NCI-H82 treated with DMSO at 0.1 percent for 48 hours (cell line): Measurements from ENCODE around the gene DIAPH3.
"Not testable (repeated sequence)": the region's sequence is repeated elsewhere in the genome, so short reads cannot be mapped to it uniquely, and the experiment has no call there.

Experiments
- DNase-seq: peaks from one replicate; lab custom pipeline; 2025; ENCODE audit not compliant: unreplicated experiment; lab: John Stamatoyannopoulos, UW

Gene DIAPH3, protein sequence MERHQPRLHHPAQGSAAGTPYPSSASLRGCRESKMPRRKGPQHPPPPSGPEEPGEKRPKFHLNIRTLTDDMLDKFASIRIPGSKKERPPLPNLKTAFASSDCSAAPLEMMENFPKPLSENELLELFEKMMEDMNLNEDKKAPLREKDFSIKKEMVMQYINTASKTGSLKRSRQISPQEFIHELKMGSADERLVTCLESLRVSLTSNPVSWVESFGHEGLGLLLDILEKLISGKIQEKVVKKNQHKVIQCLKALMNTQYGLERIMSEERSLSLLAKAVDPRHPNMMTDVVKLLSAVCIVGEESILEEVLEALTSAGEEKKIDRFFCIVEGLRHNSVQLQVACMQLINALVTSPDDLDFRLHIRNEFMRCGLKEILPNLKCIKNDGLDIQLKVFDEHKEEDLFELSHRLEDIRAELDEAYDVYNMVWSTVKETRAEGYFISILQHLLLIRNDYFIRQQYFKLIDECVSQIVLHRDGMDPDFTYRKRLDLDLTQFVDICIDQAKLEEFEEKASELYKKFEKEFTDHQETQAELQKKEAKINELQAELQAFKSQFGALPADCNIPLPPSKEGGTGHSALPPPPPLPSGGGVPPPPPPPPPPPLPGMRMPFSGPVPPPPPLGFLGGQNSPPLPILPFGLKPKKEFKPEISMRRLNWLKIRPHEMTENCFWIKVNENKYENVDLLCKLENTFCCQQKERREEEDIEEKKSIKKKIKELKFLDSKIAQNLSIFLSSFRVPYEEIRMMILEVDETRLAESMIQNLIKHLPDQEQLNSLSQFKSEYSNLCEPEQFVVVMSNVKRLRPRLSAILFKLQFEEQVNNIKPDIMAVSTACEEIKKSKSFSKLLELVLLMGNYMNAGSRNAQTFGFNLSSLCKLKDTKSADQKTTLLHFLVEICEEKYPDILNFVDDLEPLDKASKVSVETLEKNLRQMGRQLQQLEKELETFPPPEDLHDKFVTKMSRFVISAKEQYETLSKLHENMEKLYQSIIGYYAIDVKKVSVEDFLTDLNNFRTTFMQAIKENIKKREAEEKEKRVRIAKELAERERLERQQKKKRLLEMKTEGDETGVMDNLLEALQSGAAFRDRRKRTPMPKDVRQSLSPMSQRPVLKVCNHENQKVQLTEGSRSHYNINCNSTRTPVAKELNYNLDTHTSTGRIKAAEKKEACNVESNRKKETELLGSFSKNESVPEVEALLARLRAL

DNA sequence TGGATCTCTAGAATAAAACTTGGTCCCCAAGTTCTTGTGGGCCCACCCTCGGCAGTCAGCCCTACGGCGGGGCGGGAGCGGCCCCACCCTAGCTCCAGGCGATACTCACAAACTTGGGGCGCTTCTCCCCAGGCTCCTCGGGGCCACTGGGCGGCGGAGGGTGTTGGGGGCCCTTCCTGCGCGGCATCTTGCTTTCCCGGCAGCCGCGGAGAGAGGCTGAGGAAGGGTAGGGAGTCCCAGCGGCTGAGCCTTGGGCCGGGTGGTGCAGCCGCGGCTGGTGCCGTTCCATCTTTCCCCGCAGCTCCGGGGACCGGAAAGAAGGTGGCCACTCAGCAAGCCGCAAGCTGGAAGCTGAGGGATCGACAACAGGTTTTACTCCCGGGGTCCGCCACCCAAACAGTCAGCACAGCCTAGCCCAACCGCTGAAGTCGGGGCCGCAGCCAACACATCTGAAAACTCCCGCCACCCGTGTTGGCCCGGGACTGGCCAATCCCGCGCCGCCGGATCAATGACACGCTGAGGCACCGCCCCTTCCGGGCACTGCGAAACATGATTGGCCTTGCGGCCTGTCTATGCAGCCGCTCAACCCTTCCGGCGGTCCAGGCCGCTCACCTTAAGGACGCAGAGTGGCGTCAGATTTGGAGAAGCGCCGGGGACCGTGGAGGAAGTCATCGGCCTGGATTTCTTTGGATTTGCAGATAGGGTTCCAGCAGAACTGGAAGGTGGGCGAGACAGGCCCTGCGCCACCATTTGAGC lies at the start of gene DIAPH3:
TSS of gene DIAPH3 (minus strand) at position 451 of the 756 bp plus-strand sequence. CDS start at position 289, 162 bp downstream.
- DNase-seq, result peak; percentile 89

DNA sequence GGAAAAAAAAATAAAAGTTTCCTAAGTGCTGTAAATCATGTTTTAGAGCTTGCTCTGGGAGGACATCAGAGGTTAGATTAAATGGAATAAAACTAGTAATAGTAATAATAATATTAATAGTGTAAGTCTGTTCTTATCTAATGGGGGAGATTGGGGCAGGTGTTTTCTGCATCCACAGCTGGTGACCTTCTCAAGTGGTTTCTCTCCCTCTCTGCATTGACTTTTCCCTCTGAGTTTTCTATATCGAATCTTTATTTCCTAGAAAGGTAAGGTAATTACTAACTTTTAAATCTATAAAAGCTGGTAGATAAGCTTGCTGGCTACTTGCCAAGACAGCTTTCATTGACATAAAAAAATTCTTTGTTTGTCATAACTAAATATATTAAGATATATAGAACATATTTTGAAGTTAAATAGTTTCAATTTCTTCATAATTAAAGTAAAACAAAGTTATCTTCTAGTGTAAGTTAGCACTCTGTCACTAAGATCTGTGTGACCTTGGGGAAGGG lies 49.6 kb upstream of the DIAPH3 start:
- DNase-seq, result no peak

DNA sequence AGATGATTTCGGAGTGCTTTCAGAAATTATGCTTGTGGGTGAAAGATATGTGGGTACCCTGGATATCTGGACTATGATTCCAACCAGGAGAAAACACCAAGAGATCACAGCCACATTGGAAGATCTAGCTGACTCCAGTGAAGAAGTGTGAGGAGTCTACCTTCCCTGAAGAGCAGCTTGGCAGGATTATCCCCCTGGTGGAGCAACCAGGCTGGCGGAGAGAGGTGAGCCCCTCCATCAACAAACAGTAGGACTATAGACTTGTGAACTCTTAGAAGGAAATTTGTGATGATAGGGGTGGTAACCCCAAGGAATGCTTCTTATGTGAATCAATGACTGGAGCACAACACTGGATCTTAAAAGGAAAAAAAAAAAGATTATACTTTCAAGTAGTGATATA lies 47.8 kb upstream of the DIAPH3 start:
- no peak for DNase-seq

DNA sequence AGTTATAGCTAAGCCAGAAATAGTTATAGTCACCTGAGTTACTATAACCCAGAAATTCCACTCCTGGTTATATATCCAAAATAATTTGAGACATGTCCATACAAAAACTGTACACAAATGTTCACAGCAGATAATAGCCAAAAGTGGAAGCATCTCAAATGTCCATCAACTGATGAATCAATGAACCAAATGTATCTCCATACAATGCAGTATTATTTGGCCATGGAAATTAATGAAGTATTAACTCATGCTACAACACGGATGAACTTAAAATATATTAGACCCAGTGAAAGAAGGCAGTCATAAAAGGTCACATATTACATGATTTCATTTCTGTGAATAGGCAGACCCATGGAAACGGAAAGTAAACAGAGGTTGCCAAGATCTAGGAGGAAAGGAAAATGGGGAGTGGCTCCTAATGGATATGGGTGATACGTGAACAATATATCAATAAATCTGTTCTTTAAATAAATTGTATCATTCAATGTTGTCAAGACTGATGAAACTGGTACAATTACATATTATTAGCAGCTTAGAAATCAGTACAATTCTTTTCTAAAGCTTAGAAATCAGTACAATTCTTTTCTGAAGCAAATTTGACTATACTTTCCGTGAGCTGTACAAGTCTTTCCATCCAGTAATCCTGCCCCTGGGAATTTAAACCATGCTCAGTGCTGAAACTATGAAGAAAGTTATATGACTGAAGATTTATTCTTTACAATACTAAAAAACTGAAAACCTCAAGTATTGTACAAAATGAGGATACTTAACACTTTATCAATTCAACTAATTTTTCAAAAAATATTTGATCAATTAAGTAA lies 47.0 kb upstream of the DIAPH3 start:
- no peak for DNase-seq

DNA sequence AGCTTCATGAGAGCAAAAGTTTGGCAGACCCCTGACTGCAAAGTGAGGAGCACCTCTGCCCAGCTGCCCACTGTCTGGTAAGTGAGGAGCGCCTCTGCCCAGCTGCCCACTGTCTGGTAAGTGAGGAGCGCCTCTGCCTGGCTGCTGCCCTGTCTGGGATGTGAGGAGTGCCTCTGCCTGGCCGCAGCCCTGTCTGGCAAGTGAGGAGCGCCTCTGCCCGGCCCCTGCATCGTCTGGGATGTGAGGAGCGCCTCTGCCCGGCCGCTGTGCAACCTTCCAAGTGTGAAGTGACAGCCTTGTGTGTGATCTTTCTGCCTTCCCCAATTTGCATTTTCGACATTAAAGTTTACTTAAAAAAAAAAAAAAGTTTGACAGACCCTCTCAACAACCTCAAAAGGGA lies 41.8 kb upstream of the DIAPH3 start:
- not testable (repeated sequence) for DNase-seq

DNA sequence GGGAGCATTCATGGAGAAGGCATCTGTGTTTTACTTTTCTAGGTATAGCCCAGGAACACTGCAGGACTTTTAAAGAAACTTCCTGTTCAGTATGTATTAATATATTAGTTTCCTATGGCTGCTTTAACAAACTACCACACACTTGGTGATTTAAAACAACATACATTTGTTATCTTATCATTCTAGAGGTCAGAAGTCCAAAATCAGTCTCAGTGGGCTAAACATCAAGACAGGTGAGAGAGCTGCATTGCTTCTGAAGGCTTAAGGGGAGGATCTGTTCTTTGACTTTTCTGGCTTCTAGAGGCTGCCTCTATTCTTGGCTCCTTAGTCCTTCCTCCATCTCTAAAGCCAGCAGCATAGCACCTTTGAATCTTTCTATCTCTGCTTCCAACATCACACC lies 37.6 kb upstream of the DIAPH3 start:
- DNase-seq, result no peak

DNA sequence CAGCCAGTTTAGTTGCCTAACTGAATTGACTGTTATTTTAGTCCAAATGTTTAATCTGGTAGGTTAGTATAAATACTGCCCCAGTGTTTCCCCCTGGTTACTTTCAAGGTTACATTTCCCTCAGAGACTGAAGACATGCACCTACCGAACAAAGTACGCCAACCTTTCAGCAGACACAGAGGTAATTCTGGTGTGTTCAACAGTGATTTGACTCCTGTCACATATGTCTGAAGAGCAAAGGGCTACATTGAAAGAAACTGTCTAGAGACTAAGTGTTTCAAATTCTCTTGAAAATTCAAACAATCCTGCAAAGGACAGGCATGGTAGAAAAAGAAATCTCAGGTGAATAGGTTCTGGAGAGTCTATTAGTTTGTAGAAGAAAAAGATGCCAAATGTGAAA lies 32.2 kb upstream of the DIAPH3 start:
- not testable (repeated sequence) for DNase-seq

DNA sequence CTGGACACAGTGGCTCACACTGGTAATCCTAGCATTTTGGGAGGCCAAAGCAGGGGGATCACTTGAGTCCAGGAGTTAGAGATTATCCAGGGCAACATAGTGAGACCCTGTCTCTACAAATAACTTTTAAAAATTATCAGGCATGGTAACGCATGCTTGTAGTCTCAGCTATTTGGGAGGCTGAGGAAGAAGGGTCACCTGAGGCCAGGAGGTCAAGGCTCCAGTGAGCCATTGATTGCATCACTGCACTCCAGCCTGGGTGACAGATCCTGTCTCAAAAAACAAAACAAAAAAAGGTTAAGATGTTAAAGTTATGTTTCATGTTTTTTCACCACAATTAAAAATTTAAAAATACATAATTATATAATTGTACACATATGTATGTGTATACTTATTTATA lies 19.2 kb upstream of the DIAPH3 start:
- no peak for DNase-seq

DNA sequence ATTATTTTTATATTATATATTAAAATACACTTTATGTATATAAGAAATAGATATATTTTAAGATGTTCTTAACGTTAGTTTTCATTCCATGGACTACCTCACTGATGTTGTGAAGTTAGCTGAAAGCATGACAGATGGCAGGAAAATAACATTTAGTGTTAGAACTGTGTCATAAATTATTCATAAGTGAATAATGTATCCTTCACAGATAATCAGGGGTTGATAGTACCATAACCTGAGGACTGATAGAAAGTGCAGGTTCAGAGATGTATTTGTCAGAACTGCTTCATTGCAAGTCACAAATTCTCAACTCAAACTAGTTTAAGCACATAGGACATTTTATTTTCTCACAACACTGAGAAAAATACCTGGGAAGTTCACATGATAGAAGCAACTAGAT lies 14.6 kb upstream of the DIAPH3 start:
- DNase-seq, result no peak

DNA sequence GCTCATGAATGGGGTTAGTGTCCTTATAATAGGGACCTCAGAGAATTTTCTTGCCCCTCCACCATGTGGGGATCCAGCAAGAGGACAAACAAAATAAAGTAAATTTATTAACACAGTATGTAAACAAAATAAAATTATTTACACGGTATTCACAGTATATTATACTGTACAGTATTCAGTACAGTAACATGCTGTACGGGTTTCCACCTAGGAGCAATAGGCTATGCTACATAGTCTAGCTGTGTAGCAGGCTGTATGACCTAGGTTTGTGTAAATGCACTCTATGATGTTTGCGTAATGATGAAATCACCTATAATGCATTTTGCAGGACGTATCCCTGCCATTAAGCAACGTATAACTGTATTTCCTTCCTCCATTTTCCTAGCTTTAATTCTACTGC lies 11.8 kb upstream of the DIAPH3 start:
- DNase-seq, result no peak

DNA sequence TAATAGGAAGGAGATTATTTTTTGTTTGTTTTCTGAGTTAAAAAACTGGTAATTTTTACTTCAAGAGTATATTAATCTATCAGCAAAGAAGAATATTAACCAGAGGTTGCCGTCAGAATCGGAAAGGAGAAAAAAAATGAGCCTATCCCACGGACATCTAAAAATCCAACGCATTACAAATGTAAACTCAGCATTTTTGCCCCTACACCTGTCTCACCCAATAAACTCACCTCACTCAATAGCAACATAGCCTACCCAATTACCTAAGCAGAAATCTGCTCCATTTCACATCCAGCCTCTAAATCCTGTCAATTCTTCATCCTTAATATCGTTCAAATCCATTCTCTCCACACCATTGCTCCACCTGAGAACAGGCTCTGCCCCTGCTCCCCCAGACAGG lies 10.4 kb upstream of the DIAPH3 start:
- no peak for DNase-seq

DNA sequence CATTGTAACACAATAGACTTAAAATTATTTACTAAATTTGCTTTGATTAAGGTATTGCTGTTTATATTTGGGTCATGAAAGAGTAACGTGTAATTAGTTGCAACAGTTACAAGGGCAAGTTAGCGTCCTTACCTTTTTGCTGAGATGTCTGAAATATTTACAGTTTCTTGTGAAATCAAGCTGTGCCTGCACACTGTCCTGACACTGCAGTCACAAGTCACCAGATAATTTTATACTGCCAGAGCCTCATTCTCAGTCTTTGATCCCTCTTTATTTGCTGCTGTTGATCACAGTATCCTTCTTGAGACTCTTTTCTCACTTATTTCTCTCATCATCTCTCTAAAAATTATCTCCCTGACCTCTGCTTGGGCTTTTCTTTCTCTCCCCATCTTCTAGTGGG lies 8.4 kb upstream of the DIAPH3 start:
- DNase-seq, result no peak

DNA sequence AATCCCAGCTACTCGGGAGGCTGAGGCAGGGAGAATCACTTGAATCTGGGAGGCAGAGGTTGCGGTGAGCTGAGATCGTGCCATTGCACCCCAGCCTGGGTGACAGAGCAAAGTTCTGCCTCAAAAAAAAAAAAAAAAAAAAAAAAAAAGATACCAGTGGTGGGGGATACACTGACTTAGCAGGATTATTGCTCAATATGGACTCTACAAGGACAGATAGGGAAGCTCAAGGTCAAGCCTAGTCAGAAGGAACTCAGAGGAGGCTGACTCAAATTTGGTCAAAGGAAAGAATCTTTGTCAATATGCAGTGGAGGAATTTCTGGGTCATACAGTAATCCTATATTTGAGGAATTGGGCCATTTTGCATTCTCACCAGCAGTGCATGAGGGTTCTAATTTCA lies 6.7 kb upstream of the DIAPH3 start:
- no peak for DNase-seq

DNA sequence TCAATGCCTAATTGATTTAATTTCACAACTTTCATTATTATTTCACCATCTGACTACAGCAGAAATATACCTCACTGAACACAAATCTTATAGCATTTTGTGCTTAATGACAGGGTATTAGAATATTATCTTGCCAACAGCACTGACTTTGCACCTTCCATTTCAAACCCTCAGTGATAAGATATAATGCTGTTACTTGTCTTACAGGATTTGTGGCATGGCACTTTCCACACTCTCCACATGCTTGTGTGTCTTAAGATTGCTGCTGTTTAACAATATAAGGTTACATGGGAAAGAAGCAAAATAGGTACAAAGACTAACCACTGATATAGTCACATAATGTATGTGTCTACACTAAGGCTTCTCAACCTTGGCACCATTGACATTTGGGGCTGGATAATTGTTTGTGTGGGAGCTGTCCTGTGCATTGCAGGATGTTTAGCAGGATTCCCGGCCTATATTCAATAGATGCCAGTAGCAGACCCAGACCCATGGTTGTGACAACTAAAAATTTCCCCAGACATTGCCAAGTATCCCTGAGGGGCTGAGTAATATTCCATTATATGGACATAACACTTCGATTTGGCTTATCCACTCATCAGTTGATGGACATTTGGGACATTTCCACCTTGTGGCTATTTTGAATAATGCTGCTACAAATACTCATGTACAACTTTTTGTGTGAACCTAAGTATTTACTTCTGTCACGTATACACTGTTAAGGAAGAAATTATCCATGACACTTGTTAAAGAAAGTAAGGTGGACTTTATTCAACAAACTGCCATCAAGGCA lies 5.7 kb upstream of the DIAPH3 start:
- no peak for DNase-seq

DNA sequence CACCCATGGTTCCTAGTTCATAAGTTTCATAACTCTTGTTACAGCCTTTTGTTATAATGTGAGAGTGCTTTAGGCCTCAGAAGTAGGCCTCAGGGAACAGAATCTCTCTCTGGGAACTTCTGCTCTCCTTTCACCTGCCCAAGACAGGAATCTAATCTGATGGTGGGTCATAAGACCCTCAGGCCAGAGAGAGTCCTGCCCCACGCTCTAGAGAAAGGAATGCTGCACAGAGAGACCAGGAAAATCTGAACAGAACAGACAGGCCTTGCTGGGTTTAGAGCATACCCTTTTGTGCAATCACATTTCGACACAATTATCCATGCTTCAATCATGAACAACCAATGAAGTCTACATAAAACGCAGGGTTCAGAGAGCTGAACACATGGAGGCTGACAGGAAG lies 3.4 kb upstream of the DIAPH3 start:
- DNase-seq, result no peak

DNA sequence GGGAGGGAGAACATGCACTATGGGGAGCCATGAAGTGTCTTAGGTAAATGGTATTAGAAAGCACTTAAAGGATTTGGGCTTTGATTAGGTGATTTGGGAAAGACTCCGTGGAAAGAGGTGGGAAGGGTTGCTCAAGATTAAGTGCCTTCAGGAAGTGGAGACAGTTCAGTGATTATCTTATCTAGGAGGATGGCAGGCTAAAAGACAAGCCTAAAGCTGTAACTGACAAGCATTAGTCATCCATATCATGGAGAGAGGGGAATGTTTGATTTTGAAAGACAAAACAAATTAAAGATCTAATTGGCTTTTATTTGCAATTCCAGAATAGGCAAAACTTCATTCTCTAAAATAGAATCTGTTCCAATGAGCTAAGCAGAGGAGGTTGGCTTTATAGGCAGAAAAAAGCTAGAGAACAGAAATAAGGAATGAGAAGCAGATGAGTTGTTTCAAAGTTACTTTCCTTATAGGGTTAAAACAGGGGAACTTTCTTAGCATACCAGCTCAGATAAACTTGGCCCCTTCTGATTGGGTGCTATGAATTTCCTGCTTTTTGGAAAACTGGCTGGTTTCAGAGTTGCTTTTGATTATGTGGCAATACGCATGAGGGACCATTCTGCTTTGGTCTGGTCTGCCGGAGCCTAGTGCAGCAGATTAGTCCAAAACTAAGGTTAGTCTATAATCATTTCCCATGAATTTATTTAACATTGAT lies 1.8 kb upstream of the DIAPH3 start:
- DNase-seq, result peak; percentile 97

DNA sequence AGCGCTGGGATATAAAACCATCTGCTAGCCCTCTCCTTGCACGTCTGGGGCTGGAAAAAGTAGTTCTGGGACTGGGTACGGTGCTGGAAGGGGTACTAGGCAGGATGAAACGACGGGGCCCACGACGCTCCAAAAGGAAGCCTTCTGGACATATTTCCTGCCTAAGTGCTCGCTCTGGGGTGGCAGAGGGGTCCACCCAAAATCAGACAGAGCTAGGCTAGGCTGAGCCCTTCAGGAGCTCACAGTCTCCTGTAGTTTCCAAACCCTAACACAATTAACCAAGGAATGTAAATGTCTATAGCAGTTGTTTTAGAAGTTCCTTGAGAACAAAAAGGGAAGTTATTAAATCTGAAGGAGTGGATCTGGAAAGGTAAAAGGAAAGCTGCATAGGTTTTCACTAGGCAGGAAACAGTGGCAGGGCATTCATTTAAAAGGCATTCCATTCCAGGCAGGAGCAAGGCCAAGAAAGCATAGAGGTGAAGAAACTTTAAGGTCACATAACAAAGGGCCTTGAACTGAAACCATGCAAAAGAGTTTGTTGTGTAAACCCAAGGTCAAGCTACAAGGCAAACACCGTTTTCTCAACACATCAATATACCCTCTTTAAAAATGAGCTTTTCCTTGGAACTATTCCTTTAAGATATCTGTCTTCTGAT lies 634 bp upstream of the DIAPH3 start:
- DNase-seq, result no peak

DNA sequence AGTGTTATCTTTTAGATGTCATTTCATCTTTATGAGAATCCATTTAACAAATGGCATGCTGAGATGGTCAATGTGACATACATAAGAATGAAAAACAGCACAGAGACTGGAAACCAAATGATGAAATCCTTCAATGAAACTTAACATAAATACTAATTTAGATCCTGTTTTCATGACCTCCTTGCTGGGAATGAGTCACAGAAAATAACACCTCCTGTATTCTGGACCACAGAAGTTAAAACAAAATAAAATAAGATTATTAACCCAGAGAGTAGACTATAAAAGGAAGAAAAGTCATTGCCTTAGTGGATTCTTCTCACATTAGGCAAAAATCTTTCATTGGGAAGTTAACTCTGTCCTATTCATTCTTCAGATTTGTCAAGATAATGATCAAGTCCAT lies 1.6 kb downstream of the DIAPH3 start:
- no peak for DNase-seq
